Measurements from ENCODE around the gene ASPRV1.
A peak's percentile ranks its signal among the peaks of the same experiment; 100 is the strongest.
"Not testable (repeated sequence)": the region's sequence is repeated elsewhere in the genome, so short reads cannot be mapped to it uniquely, and the experiment has no call there.

ASPRV1 gene

DNA sequence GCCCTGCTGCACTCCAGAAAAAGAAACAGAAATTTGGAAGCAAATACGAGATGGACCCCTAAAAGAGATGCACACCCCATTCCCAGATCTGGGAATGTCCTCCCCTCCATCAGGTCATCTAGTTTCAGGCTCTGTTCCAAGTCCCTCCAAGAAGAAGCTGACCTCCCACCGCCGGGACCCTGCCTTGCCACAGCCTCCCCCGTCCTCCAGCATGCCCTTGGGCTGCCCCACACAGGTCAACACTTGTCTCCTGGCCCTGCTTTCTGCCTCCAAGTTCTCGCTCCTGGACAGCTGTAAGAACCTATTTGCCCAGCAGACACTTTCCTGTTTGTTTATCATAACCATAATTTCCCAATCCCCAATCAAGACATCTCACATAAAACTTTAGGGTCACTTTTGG, 2.0 kb downstream of the ASPRV1 start:
- DNase-seq: no peak

DNA sequence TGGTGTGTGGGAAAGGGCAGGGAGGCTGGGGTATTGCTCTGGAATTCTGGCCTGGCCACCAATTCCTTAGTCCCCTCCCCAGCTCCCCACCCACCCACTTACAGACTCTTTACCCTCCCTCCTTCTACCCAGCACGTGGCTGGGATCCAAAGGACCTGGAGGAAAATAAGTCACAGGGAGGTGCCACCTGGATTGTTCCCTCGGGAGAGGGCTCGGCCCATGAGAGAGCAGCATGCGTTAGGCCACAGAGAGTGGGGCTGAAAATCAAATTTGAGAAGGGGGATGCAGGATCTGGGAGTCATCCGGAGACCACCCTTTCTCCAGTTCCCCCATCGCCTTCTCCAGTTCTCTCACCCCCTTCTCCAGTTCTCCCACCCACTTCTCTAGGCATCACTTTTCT, 3.0 kb downstream of the ASPRV1 start:
- DNase-seq: no peak

DNA sequence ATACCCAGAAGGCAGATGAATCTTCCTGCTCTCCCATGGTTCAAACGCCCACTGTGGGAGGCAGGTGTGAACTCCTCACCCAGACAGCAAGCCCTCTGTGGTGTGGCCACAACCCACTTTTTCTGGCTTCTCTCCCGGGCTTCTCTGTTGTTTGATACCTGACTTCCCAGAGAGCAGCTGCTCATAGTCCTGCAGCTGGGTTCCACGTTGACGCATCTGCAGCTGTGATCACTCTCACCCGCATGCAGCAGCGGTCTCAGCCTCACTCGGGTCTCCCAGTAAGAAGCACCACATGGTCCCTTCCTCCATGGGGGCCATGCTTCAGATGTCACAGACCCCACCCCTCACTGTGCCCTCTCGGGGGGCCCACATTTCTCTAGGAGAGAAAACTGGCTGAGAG, 3.5 kb downstream of the ASPRV1 start:
- no peak for DNase-seq

DNA sequence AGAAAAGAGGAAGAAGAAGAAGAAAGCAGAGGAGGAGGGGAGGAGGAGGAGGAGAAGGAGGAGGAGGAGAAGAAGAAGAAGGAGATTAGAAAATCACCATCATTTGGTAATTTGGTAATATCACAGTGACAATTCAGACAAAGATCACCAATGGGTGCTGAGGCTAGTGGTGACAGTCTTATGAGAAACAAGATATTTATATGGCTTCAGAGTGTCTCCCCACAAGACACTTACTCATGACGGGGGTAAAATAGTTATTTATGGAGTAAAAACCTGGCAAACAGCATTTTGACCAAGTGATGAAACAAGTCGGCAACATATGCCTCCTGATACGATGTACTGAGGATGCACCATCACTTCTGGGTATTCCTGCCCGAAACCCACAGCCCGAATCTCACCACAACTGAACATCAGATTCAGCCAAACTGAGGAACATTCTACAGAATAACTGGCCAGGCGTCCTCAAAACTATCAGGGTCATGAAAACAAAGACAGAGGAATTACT, 4.9 kb downstream of the ASPRV1 start:
- DNase-seq: no peak

DNA sequence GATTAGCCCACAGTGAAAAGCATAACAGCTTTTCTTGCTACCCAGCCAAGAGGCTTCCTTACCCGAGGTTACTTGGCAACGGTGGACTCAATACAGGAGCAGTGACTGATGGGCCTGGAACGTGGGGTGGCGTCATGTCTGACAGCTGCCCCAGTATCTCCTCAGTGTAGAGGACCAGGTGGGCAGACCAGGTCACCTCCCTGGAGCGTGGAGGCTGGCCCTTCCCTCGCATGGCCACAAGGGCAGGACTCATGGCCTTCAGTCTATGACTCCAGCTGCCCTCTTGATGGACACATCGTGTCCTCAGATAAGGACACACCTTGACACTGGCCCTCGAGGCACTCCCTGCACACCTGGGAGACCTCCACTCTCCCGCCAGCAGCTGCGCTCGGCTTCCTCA, 6.4 kb downstream of the ASPRV1 start:
- no peak for DNase-seq

DNA sequence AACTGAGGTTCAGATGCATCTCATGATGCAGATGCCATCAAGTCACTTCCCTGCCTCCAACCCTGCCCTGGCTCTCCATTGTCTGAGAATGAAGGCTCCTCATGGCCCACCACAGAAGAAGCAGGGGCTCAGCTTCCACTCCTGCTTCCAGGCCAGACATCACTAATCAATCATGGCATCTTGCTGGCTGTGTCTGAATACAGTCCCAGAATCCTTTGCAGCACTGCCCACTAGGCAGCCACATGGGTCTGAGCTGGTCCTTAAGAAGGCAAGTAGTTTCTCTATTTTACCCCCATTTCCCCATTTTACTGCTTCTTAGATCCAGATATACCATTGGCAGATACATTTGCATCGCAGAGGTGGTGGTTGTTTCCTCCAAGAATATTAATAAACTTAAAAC, 7.3 kb downstream of the ASPRV1 start:
- DNase-seq: no peak

DNA sequence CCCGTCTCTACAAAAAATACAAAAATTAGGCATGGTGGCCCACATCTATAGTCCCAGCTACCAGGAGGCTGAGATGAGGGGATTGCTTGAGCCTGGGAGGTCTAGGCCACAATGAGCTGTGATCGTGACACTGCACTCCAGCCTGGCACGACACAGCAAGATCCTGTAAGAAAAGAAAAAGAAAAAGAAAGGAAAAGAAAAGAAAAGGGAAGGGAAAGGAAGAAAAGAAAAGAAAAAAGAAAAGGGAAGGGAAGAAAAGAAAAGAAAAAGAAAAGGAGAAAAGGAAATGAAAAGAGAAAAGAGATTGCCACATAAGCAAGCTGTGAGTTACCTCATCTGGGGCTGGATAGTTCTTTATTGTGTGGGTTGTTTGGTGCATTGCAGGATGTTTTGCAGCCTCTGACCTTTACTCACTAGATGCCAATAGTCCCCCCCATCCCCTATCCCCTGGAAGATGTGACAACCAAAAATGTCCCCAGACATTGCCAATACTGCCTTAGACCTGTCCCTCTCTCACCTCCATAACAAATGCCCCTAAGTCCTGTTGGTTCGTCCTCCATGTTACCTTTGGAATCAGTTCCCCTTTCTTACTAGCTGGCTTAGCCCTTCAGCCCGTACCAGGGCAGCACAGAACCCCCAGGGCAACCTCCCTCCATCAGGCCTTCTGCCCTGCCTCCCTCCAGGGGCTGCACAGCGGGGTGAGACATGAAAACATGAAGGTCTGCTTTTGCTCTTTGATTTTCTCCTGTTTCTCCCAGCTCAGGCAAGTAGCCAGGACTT, 8.9 kb downstream of the ASPRV1 start:
- no peak for DNase-seq

DNA sequence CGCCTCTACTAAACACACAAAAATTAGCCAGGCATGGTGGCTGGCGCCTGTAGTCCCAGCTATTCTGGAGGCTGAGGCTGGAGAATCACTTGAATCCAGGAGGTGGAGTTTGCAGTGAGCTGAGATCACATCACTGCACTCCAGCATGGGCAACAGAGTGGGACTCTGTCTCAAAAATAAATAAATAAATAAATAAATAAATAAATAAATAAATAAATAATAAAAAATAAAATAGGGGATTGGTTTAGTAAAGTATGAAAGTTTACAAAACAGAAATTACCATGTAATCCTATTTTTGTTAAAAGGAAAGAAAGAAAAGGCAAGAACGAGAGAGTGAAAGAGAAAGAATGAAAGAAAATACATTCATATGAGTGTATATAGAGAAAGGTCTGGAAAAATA, 10.8 kb downstream of the ASPRV1 start:
- not testable (repeated sequence) for DNase-seq

DNA sequence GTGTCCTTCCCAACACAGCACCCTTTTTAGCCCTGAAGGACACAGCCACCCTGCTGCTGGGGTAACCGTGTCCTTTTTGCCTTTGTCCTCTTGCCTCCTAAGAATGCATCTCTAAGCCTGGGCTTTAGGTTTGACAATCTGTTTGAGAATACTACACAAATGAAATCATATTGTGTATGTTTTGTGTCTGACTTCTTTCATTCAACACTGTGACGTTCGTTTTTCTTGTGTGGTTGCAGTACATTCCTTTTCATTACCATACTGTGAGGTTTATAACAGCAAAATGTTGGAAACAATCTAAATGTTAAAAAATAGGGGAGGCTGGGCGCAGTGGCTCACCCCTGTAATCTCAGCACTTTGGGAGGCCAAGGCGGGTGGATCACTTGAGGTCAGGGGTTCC, 11.2 kb downstream of the ASPRV1 start:
- no peak for DNase-seq

DNA sequence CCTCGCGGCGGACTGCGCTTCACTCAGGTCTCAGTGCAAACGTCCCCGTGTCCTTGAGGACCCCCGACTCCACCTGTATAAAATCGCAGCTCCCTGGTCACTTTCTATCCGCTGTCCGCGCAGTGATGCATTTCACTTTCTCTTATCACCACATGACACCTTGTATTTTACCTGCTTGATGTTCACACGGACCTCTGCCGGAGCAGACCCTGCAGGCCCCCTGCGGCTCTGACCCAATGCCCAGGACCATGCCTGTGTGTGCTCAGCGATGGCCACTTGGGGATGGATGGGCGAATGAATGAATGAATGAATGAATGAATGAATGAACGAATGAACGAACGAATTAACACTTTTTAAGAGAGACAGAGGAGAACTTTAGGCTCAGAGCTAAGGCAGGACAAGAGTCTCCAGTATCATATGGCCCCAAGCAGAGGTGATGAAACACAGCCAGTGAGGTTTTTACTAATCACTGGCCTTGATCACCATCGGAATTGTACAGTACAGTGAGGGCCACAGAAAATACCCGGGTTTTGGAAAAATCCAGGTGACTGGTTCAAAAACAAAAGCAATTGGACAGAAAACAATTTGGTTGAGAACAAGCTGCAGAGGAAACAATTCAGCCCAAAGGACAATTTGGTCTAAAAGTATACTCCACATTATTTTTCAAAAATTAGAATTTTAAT, 12.3 kb downstream of the ASPRV1 start:
- no peak for DNase-seq

DNA sequence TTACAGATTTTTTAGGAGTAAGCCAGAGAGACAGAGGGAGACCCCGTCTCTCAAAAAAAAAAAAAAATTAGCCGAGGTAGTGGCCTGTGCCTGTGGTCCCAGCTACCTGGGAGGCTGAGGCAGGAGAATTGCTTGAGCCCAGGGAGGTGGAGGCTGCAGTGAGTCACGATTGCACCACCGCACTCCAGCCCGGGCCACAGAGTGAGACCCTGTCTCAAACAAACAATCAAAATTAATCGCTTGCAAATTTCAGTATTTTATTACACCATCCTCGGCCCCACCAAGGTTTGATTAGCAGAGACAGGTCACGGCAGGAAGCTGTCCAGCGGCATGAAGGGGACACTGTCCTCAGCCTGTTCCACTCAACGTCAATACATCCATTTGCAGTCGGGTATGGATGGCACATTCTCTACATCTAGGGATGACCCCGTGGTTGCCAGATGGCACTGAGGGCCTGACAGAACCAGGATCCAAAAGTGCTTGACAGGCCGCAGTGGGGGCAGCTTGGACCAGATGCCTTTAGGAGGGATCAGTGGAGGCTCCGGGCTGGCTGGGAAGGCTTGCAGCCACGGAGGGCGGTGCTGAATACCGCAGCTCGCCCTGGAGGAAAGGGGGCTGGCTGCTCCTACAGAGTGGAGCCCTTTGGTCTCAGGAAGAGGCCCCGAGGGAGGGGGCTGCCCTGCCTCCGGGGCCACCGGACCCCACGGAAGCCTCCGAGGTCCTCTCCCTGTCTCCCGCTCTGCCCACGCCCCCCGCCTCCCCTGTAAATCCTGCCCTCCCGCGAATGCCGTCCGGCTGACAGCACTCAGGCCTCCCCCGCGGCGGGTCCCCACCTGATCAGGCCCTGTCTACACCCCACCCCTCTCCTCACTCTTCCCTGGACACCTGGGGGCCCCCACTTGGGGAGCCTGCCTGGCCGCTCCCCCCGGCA, 13.1 kb downstream of the ASPRV1 start:
- no peak for DNase-seq

DNA sequence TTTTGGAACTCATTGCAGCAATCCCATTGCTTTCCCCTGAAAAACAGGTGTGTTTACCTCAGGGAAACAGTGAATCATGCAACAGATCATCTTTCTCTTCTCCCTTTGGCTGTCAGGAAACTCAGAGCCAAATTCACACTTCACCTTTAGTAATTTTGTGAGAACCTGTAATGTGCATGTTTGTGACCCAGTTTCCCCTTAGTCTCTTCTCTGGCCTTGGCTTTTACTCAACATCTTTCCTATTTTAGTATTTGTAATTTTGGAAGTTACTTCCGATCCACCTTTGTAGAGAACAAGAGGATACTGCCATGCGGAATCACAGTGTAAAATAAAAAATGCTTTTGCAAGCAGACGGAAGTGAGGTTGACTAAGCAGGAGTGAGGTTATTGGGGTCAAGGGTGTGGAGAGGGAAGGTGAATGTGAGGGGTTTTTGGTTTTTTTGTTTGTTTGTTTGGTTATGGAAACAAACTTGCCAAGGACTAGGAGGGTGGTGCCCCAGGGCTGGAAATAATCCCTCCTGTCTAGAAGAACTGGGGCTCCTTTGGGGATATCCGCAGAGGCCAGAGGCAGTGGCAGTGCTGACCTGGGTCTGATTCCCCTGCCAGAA, 14.0 kb downstream of the ASPRV1 start:
- DNase-seq: no peak

DNA sequence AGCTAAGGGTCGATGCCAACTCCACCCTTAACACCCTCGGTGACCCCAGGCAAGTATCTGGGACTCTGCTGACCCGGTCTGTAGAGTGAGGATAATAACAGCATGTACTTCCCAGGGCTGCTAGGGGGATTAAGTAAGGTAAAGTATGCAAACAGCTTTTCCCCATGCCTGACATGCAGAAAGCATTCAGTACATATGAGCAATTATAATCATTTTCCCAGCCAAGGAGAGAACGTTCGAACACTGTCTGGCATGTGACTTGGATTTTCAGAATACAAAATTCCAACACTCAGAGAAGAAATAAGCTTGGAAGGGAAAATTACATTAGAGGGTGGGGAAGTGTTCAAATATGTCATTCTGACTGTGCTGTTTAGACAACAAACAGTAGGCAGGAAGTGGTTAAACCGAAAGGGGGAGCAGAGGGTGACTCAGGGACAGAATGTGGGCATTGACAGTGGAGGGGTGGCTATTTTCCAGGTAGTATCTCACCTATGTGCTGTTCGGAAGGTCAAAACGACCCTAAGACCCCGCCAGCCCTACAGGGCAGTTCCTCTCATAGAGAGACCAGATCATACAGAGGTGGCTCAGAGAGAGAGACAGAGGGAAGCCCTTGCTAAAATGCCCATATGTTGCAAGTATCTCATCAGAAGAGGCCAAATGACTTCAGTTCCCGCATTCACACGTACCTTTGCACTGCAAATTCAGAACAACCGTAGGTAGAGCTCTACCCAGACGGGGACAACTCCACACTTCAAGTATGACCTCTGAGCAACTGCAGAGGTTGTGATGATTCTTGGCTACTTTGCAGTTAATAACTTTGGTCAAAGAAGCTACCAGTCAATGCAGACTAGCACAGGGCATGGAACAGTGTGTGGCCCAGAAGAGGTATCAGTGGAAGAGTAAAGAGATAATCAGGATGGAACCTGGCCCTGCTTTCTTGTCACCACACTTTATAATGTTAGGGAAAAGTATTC, 14.8 kb downstream of the ASPRV1 start:
- peak; percentile 59 for DNase-seq

DNA sequence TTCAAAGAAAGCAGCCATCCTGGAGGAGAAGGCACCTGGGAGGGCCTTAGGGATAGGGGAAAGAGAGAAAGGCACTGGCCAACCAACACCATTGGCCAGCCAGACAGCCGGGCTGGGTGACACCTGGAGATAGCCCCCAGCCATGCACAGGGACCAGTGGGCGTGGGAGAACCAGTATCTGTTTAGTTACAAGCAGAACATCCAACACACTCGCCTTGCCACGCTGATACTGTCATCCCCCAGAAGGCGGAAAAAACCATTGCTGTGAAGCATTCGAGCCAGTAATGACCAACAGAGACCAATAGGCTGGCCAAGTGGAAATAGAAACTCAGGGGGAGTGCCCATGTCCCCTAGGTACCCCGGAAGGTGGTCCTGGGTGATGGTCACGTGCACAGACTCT, 15.5 kb downstream of the ASPRV1 start:
- DNase-seq: no peak

DNA sequence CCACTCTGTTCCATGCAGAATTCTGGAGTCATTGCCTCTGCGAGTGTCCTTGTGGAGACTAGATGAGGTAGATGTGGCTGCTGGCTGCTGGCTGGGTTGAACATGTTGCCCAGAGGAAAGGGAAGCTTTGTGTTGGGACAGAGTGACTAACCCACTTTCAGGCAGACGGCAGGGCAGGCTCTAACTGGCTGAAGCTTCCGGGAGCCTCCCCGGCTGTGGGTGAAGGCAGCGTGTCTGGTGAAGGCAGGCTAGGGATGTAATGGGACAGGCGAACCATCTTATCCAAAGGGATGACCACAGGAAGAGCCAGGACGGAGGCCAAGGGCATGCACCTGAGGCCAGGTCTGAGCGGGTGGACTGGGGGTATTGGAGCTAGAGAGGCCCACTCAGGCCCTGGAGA, 16.0 kb downstream of the ASPRV1 start:
- no peak for DNase-seq

DNA sequence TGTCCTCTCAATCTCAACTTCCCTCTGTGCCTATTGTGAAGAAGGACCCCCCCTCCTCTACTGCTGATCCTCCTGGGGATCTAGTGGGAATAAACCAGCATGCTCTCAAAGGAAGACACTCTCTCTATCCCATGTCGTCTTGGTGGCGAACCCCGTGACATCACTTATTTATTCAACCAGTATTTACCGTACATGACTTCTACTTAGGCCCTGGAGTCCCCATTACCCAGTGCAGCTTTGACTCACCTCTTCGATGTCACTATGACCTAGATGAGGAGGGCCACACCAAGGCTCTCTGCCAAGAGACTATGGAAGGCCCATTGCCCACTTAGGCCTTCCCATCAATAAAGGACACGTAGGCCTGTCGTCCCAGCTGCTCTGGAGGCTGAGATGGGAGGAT, 16.7 kb downstream of the ASPRV1 start:
- no peak for DNase-seq

DNA sequence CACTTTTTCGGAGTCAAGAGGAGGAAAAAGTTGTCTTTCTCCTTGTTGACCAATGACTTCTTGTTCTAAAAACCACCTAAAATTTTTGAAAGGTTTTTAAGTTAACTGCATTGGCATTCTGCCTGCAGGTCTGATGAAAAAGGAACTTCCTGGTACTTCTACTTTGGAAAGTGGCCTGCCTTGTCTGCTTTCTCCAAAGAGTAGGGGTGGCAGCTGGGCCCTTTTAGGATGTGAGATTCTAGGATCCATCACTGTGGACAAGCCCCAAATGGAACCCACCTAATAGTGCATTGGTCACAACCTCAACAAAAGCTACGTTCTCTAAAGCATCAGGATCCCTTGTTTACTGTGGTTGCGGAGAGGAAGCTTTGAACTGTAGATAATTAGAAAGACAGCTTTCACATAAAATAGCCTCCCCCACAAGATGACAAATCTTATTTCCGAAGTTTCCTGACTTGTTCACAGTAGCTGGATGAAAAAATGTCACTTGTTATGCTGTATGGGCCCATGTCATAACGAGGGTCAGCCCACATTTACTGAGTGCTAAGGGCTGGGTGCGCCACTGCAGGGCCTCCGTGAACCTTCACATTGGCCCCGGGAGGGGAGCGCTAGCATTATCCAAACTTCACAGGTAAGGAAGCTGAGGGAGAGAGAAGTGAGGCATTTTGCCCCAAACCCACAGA, 17.4 kb downstream of the ASPRV1 start:
- no peak for DNase-seq

DNA sequence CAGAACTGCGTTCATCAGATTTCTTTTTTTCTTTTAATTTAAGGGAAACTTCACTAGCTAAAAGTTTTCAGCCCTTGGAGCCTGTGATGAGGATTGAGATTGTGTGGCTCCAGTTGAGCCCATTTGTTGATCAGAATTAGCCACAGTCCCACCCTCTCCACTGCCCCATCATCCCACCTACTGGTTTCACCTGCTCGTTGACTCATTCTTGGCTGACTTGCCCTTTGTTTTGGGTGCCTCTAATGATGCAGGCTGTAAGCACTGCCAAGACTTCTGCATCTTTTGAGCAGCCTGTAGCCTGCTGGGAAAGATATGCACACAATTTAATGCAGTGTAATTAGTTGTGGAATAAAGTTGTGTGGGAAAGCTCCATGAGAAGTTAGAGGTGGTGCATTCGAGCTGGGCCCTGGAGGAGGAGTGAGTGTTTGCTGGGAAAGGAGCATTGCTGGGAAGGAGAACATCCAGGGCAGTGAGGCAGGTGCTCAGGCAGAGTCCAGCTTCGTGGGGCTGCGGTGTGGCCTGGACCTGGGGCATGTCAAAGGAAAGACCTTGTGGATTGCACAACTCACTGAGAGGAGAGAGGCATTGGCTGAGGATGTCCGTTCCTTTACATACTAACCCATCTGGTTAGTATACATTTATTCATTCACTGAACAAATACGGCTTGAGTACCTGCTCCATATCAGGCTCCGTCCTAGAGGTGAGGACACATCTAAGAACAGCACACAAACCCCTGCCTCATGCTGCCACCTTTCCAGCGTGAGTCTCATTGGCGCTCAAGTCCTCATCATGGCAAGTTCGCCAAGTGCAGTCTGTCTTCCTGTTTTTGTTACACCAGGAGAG, 18.2 kb downstream of the ASPRV1 start:
- DNase-seq: no peak

DNA sequence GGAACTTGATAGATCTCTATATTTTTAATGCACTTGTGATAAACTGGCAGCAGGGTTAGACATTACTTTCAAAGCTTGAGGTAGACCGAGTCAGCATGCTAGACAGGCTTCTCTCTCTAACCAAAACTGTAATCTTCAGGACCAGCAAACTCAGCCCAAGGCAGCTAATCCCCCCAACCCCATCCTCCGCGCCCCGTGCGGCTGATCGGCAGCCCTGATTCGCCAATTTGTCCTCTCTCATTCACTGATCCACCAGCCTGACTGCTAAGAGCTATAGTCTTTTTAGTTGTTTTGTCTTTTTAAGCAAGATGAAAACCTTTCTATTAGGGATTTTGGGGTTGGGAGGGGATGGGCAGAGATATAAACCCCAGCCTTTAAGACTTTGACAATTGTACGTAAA, 20.7 kb downstream of the ASPRV1 start:
- DNase-seq: no peak

DNA sequence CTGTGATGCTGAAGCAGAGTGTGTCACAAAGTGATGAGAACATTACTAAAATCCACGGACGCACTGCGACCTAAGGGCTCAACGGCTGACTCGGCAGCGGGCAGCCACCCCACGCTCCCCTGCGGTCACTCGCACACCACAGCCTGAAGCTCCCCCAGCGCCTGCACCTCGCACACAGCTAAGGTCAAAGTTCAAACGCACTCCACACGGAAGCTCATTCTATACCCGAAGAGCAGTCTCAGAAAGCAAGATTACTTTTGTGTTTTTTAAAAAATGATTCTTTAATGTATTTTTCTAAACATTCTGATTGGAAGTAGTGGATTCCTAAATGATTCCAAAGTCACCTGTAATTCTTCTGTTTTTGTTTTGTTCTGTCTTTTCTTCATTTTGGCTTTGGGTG, 21.7 kb downstream of the ASPRV1 start:
- DNase-seq: no peak

Measured in activated naive CD4-positive, alpha-beta T cell treated with Interleukin-2 at 50 U/mL for 16 hours (primary cell).